Kidney tubule cell (primary cell): Measurements from ENCODE around the gene EPHA1.

ENCODE experiments used
- DNase-seq: peaks from one replicate; pipeline ENCODE4 v3.0.0-alpha.2; 2018; ENCODE audit warnings: low spot score

EPHA1 gene

GRCh38 chr7:143372070-143372469, 36.6 kb downstream of the EPHA1 start:
- DNase-seq = peak; percentile 72

- peak; percentile 61 for DNase-seq
Measured at GRCh38 chr7:143369678-143370651, 38.7 kb downstream of the EPHA1 start.

- DNase-seq = no peak
Measured at GRCh38 chr7:143368387-143368786, 40.3 kb downstream of the EPHA1 start.

GRCh38 chr7:143367972-143368371, 40.7 kb downstream of the EPHA1 start:
- DNase-seq = peak; percentile 94

- no peak for DNase-seq
Measured at GRCh38 chr7:143363016-143363937, 45.4 kb downstream of the EPHA1 start.

- no peak for DNase-seq
Measured at GRCh38 chr7:143362131-143363015, 46.3 kb downstream of the EPHA1 start, which contains the start of gene FAM131B. Gene FAM131B, minus strand, starts transcription at chr7:143362713. Its CDS starts 110 bp downstream, at chr7:143362603.

- DNase-seq = no peak
Measured at GRCh38 chr7:143361552-143362130, 47.0 kb downstream of the EPHA1 start.

- no peak for DNase-seq
Measured at GRCh38 chr7:143360788-143361551, 47.7 kb downstream of the EPHA1 start.

- DNase-seq = no peak
Measured at GRCh38 chr7:143359771-143360353, 48.8 kb downstream of the EPHA1 start.

- DNase-seq = no peak
Measured at GRCh38 chr7:143358626-143359025, 50.0 kb downstream of the EPHA1 start.

GRCh38 chr7:143356414-143357050, 52.1 kb downstream of the EPHA1 start:
- DNase-seq = no peak

GRCh38 chr7:143355450-143356385, 52.9 kb downstream of the EPHA1 start:
- no peak for DNase-seq

GRCh38 chr7:143354965-143355364, 53.7 kb downstream of the EPHA1 start:
- no peak for DNase-seq

- no peak for DNase-seq
Measured at GRCh38 chr7:143354376-143354775, 54.3 kb downstream of the EPHA1 start.

- DNase-seq = no peak
Measured at GRCh38 chr7:143352531-143353002, 56.1 kb downstream of the EPHA1 start.

- no peak for DNase-seq
Measured at GRCh38 chr7:143351574-143351973, 57.1 kb downstream of the EPHA1 start.

GRCh38 chr7:143351060-143351459, 57.6 kb downstream of the EPHA1 start:
- no peak for DNase-seq

- no peak for DNase-seq
Measured at GRCh38 chr7:143347950-143348349, 60.7 kb downstream of the EPHA1 start.
